Ectodermal cell (in vitro differentiated cells): ENCODE results near the gene ITGB3BP.

Experiments
- H3K27ac ChIP-seq: 2 replicates; pipeline ENCODE4 v1.7.0; 2013; ENCODE audit warnings: mild to moderate bottlenecking, low read depth, low read length; ENCODE audit not compliant: insufficient read depth, poor library complexity, severe bottlenecking
- H3K27me3 ChIP-seq: 2 replicates; pipeline ENCODE4 v1.7.0; 2013; ENCODE audit warnings: mild to moderate bottlenecking, low read length; ENCODE audit not compliant: insufficient read depth, control insufficient read depth, poor library complexity, severe bottlenecking
- H3K36me3 ChIP-seq: one replicate; pipeline ENCODE4 v1.7.0; 2013; ENCODE audit warnings: low read length; ENCODE audit not compliant: control insufficient read depth, insufficient read depth
- H3K4me1 ChIP-seq: one replicate; pipeline ENCODE4 v1.7.0; 2013; ENCODE audit warnings: low read length; ENCODE audit not compliant: control insufficient read depth, insufficient read depth
- H3K4me3 ChIP-seq: 2 replicates; pipeline ENCODE4 v1.7.0; 2013; ENCODE audit warnings: low read depth, low read length, control low read depth; ENCODE audit not compliant: insufficient read depth
- H3K9me3 ChIP-seq: 2 replicates; pipeline ENCODE4 v1.7.0; 2013; ENCODE audit warnings: mild to moderate bottlenecking, low read length, moderate library complexity; ENCODE audit not compliant: control insufficient read depth
- WGBS, 2 experiments: methylation state at CpG; one replicate each; pipeline ENCODE4 v1.1.7; 2013; ENCODE audit warnings: missing lambda C conversion rate in 2 of 2; 5-methylcytosine and 5-hydroxymethylcytosine counted together

The ITGB3BP gene

GRCh38 chr1:63547621-63548294 lies 24.7 kb upstream of the ITGB3BP start:
- Histone ChIP-seq H3K27me3 (no peaks in the 10 kb centered on the region), H3K4me1 (no peaks in the 10 kb centered on the region), H3K36me3 (no peaks in the 10 kb centered on the region), H3K27ac (no peak overlapping the region), H3K9me3 (no peaks in the 10 kb centered on the region), H3K4me3 (no peak overlapping the region)
- WGBS, 2 experiments = 95 to 97% methylated on average over 2 of the region's 2 CpGs

GRCh38 chr1:63545780-63546179 lies 22.8 kb upstream of the ITGB3BP start:
- H3K9me3 ChIP-seq = no peaks in the 10 kb centered on the region
- no peak overlapping the region for H3K4me3 ChIP-seq
- H3K36me3 ChIP-seq = no peaks in the 10 kb centered on the region
- H3K4me1 ChIP-seq = no peaks in the 10 kb centered on the region
- no peaks in the 10 kb centered on the region for H3K27me3 ChIP-seq
- H3K27ac ChIP-seq = no peak overlapping the region

GRCh38 chr1:63537940-63538339 lies 14.9 kb upstream of the ITGB3BP start:
- WGBS, 2 experiments = no CpG with 5 or more reads among the region's 1 CpG
- H3K36me3 ChIP-seq = no peaks in the 10 kb centered on the region
- H3K4me1 ChIP-seq = no peaks in the 10 kb centered on the region
- no peak overlapping the region for H3K4me3 ChIP-seq
- H3K27ac ChIP-seq = no peak overlapping the region
- H3K9me3 ChIP-seq = no peaks in the 10 kb centered on the region
- no peaks in the 10 kb centered on the region for H3K27me3 ChIP-seq

- Histone ChIP-seq H3K9me3 (no peaks in the 10 kb centered on the region), H3K4me1 (no peaks in the 10 kb centered on the region), H3K36me3 (no peaks in the 10 kb centered on the region), H3K27me3 (no peaks in the 10 kb centered on the region), H3K27ac (no peak overlapping the region), H3K4me3 (no peak overlapping the region)
- WGBS, 2 experiments = 68 to 69% methylated on average over 2 of the region's 2 CpGs
Measured at GRCh38 chr1:63537006-63537405, 14.0 kb upstream of the ITGB3BP start.

GRCh38 chr1:63534406-63534805 lies 11.4 kb upstream of the ITGB3BP start:
- no peaks in the 10 kb centered on the region for H3K9me3 ChIP-seq
- H3K27me3 ChIP-seq = no peaks in the 10 kb centered on the region
- H3K4me3 ChIP-seq = no peak overlapping the region
- H3K36me3 ChIP-seq = no peaks in the 10 kb centered on the region
- no peaks in the 10 kb centered on the region for H3K4me1 ChIP-seq
- no peak overlapping the region for H3K27ac ChIP-seq

- WGBS, 2 experiments = 97 to 100% methylated on average over 1 of the region's 1 CpG
- Histone ChIP-seq H3K4me1 (no peaks in the 10 kb centered on the region), H3K27me3 (no peaks in the 10 kb centered on the region), H3K27ac (no peak overlapping the region), H3K36me3 (no peaks in the 10 kb centered on the region), H3K9me3 (no peaks in the 10 kb centered on the region), H3K4me3 (no peak overlapping the region)
Measured at GRCh38 chr1:63533931-63534330, 10.9 kb upstream of the ITGB3BP start.

GRCh38 chr1:63532727-63533126 lies 9.7 kb upstream of the ITGB3BP start:
- Histone ChIP-seq H3K9me3 (no peaks in the 10 kb centered on the region), H3K4me3 (no peak overlapping the region), H3K27ac (no peak overlapping the region), H3K27me3 (no peaks in the 10 kb centered on the region), H3K36me3 (no peaks in the 10 kb centered on the region), H3K4me1 (no peaks in the 10 kb centered on the region)
- 100% methylated on average over 1 of the region's 1 CpG; no CpG with 5 or more reads in 1 of the 2 experiments for WGBS, 2 experiments

- no peaks in the 10 kb centered on the region for H3K36me3 ChIP-seq
- H3K27me3 ChIP-seq = no peaks in the 10 kb centered on the region
- 88 to 98% methylated on average over 3 of the region's 3 CpGs for WGBS, 2 experiments
- H3K4me1 ChIP-seq = peaks cover 8% of the 10 kb centered on the region
- H3K9me3 ChIP-seq = no peaks in the 10 kb centered on the region
- H3K4me3 ChIP-seq = peak overlapping the region; percentile 67
- H3K27ac ChIP-seq = no peak overlapping the region
Measured at GRCh38 chr1:63524201-63524600, 1.2 kb upstream of the ITGB3BP start.

- no peaks in the 10 kb centered on the region for H3K36me3 ChIP-seq
- no peaks in the 10 kb centered on the region for H3K27me3 ChIP-seq
- H3K9me3 ChIP-seq = no peaks in the 10 kb centered on the region
- peaks cover 8% of the 10 kb centered on the region for H3K4me1 ChIP-seq
- WGBS, 2 experiments = 6 to 9% methylated on average over 11 of the region's 11 CpGs
- H3K27ac ChIP-seq = peak overlapping the region; percentile 95
- peak overlapping the region; percentile 67 for H3K4me3 ChIP-seq
Measured at GRCh38 chr1:63523738-63524137, 713 bp upstream of the ITGB3BP start.

- Histone ChIP-seq H3K27me3 (no peaks in the 10 kb centered on the region), H3K36me3 (no peaks in the 10 kb centered on the region)
- 100% methylated on average over 1 of the region's 2 CpGs; no CpG with 5 or more reads in 1 of the 2 experiments for WGBS, 2 experiments
Measured at GRCh38 chr1:63516629-63517028, 6.4 kb downstream of the ITGB3BP start.

GRCh38 chr1:63512584-63512983 lies 10.4 kb downstream of the ITGB3BP start:
- Histone ChIP-seq H3K27ac (no peak overlapping the region), H3K27me3 (no peaks in the 10 kb centered on the region), H3K4me1 (no peaks in the 10 kb centered on the region), H3K9me3 (peaks cover 2% of the 10 kb centered on the region), H3K36me3 (no peaks in the 10 kb centered on the region), H3K4me3 (no peak overlapping the region)

More at GRCh38 chr1:63516629-63517028, 6.4 kb downstream of the ITGB3BP start:
- Histone ChIP-seq H3K27ac (no peak overlapping the region), H3K4me3 (no peak overlapping the region), H3K4me1 (no peaks in the 10 kb centered on the region), H3K9me3 (peaks cover 2% of the 10 kb centered on the region)
